HEK293 (cell line): ENCODE data around the gene SUGP2.

Experiments
- CTCF ChIA-PET: fragments of 350-600 bp; formaldehyde crosslinking; extraction: SDS; loops from one replicate; lab custom pipeline; 2021; ENCODE audit warnings: antibody characterized with exemption; lab: Yijun Ruan, JAX
- POLR2A ChIA-PET: fragments of 300-600 bp; formaldehyde crosslinking; extraction: SDS; loops from one replicate; lab custom pipeline; 2020; ENCODE audit warnings: antibody characterized with exemption, inconsistent platforms; lab: Yijun Ruan, JAX
- H3K27ac ChIP-seq: fragments of 200-500 bp; sonication (Bioruptor generic); 2 replicates; pipeline ENCODE4 v1.5.1; 2014; ENCODE audit warnings: low read depth, low read length, control low read depth, inconsistent platforms; ENCODE audit errors: extremely low read depth
- H3K36me3 ChIP-seq, 2 experiments: fragments of 200-500 bp in 1 of 2; sonication (Bioruptor generic) in 1 of 2; 1 replicate in 1 of 2; 2 replicates in 1 of 2; pipeline ENCODE4 v1.5.1; 2014 to 2017; ENCODE audit warnings: inconsistent platforms in 2 of 2, low read length in 2 of 2; ENCODE audit not compliant: control insufficient read depth in 2 of 2, insufficient read depth in 1 of 2
- H3K4me1 ChIP-seq: fragments of 200-500 bp; sonication (Bioruptor generic); 2 replicates; pipeline ENCODE4 v1.5.1; 2014; ENCODE audit warnings: mild to moderate bottlenecking, low read length, inconsistent platforms; ENCODE audit not compliant: control insufficient read depth, insufficient read depth
- H3K4me3 ChIP-seq: 2 replicates; pipeline ENCODE4 v1.5.1; 2011; ENCODE audit warnings: low read depth, mild to moderate bottlenecking, control low read depth, low read length, moderate library complexity
- H3K9me3 ChIP-seq: fragments of 200-500 bp; sonication (Bioruptor generic); 2 replicates; pipeline ENCODE4 v1.5.1; 2014; ENCODE audit warnings: low read depth, low read length, inconsistent platforms; ENCODE audit not compliant: control insufficient read depth, insufficient read depth
- SP7 ChIP-seq: fragments of 450-650 bp; formaldehyde crosslinking; IDR thresholded peaks from 2 replicates; pipeline ENCODE4 v1.5.1; 2016; ENCODE audit warnings: missing biosample characterization, missing genetic modification characterization
- ZBTB48 ChIP-seq: fragments of 450-650 bp; formaldehyde crosslinking; IDR thresholded peaks from 2 replicates; pipeline ENCODE4 v1.5.1; 2016; ENCODE audit warnings: missing biosample characterization, missing genetic modification characterization
- ZIC2 ChIP-seq: fragments of 450-650 bp; formaldehyde crosslinking; IDR thresholded peaks from 2 replicates; pipeline ENCODE4 v1.5.1; 2016; ENCODE audit warnings: missing biosample characterization, missing genetic modification characterization
- ZNF391 ChIP-seq: fragments of 450-650 bp; formaldehyde crosslinking; IDR thresholded peaks from 2 replicates; pipeline ENCODE4 v1.5.1; 2016; ENCODE audit warnings: low read depth, missing biosample characterization, missing genetic modification characterization, borderline replicate concordance
- ZNF416 ChIP-seq: fragments of 450-650 bp; formaldehyde crosslinking; IDR thresholded peaks from 2 replicates; pipeline ENCODE4 v1.5.1; 2016; ENCODE audit warnings: missing biosample characterization, missing genetic modification characterization
- ZNF830 ChIP-seq: fragments of 450-650 bp; IDR thresholded peaks from 2 replicates; pipeline ENCODE4 v1.5.0; 2018; ENCODE audit warnings: missing biosample characterization, missing genetic modification characterization, low read depth, mild to moderate bottlenecking, moderate library complexity
- ZSCAN30 ChIP-seq: fragments of 450-650 bp; IDR thresholded peaks from 2 replicates; pipeline ENCODE4 v1.5.1; 2018; ENCODE audit warnings: missing biosample characterization, mild to moderate bottlenecking, missing genetic modification characterization, moderate library complexity
- TF ChIP-seq, protein P1 (sequence below): fragments of 450-650 bp; IDR thresholded peaks from 2 replicates; pipeline ENCODE4 v1.5.1; 2018; ENCODE audit warnings: missing biosample characterization, missing genetic modification characterization
- TF ChIP-seq, protein P2 (sequence below): fragments of 450-650 bp; formaldehyde crosslinking; IDR thresholded peaks from 2 replicates; pipeline ENCODE4 v1.5.1; 2016; ENCODE audit warnings: missing biosample characterization, missing genetic modification characterization
- TF ChIP-seq, protein P3 (sequence below): fragments of 450-650 bp; formaldehyde crosslinking; IDR thresholded peaks from 2 replicates; pipeline ENCODE4 v1.5.1; 2016; ENCODE audit warnings: missing biosample characterization, missing genetic modification characterization
- TF ChIP-seq, protein P4 (sequence below): fragments of 450-650 bp; formaldehyde crosslinking; IDR thresholded peaks from 2 replicates; pipeline ENCODE4 v1.5.1; 2016; ENCODE audit warnings: missing biosample characterization, missing genetic modification characterization
- TF ChIP-seq, protein P5 (sequence below): fragments of 450-650 bp; formaldehyde crosslinking; IDR thresholded peaks from 2 replicates; pipeline ENCODE4 v1.5.1; 2016; ENCODE audit warnings: missing biosample characterization, missing genetic modification characterization
- TF ChIP-seq, protein P6 (sequence below): fragments of 450-650 bp; formaldehyde crosslinking; IDR thresholded peaks from 2 replicates; pipeline ENCODE4 v1.5.1; 2016; ENCODE audit warnings: missing biosample characterization, missing genetic modification characterization, low read depth

The SUGP2 gene

DNA sequence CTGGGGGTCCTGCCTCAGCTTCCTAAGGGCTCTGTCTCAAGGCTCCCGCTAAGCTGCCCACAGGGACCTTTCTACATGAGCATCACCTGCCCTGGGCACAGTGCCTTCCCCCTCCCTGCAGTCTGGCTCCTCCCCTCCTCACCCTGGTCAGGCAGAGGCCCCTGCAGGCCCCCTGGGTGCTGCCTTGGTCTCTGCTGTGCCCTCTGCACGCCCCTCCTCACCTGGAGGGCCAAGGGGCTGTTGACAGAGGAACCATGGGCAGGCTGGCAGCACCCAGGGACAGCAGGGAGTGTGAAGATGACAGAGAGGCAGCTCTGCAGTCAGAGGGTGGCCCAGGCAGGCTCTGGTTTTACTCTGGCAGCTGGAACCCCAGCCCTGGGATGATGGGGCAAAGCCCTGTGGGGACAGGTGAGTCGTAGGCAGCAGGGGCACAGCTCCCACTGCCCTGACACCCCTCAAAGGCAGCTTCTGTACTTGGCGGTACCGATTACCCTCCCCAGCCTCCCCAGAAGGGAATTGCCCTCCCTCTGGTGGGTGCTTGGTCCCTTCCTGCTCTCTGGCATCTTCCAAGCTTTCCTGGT is 43.1 kb downstream of the SUGP2 start:
- peaks cover 9 to 40% of the 10 kb centered on the region in 2 experiments; a peak in 2 of 3 replicates for H3K36me3 ChIP-seq
- TF ChIP-seq ZNF416 (tag by site-specific recombination) (no peak), ZIC2 (tag by site-specific recombination) (peak; percentile 84), ZNF830 (tag by site-specific recombination) (no peak)
- TF ChIP-seq, protein P1, sequence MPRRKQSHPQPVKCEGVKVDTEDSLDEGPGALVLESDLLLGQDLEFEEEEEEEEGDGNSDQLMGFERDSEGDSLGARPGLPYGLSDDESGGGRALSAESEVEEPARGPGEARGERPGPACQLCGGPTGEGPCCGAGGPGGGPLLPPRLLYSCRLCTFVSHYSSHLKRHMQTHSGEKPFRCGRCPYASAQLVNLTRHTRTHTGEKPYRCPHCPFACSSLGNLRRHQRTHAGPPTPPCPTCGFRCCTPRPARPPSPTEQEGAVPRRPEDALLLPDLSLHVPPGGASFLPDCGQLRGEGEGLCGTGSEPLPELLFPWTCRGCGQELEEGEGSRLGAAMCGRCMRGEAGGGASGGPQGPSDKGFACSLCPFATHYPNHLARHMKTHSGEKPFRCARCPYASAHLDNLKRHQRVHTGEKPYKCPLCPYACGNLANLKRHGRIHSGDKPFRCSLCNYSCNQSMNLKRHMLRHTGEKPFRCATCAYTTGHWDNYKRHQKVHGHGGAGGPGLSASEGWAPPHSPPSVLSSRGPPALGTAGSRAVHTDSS (tag by site-specific recombination) = no peak
- no peak overlapping the region for H3K27ac ChIP-seq
- no peak overlapping the region for H3K4me3 ChIP-seq
- POLR2A ChIA-PET = interaction anchor here (0.6 to 1.1 kb wide), 2 partner anchors 19 to 131 kb away, joined by 3 read pairs; no protein-coding TSS in a partner anchor
- H3K4me1 ChIP-seq = no peaks in the 10 kb centered on the region
- H3K9me3 ChIP-seq = no peaks in the 10 kb centered on the region
- CTCF ChIA-PET = no interaction called here

DNA sequence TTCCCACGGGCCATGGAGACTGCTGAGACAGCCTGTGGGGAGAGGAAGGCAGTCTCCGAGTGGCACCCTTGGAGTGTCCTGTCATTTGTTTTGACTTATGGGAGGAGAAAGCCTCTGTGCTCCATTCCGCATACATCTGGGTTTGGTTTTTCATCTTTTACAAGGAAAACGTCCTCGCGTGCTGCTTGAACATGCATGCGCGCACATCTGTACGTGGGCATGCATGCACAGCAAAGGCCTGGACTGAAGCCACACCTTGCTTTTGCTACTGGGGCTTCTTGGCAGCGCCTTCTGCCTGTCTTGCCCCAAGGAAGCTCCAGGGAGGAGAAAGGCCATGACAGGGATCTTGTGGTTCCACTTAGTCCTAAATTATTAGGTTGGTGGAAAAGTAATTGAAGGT is 44.0 kb downstream of the SUGP2 start:
- no peaks in the 10 kb centered on the region for H3K9me3 ChIP-seq
- ChIA-PET CTCF (no interaction called here), POLR2A (interaction anchor here (0.6 to 1.1 kb wide), 2 partner anchors 20 to 131 kb away, joined by 3 read pairs; no protein-coding TSS in a partner anchor)

DNA sequence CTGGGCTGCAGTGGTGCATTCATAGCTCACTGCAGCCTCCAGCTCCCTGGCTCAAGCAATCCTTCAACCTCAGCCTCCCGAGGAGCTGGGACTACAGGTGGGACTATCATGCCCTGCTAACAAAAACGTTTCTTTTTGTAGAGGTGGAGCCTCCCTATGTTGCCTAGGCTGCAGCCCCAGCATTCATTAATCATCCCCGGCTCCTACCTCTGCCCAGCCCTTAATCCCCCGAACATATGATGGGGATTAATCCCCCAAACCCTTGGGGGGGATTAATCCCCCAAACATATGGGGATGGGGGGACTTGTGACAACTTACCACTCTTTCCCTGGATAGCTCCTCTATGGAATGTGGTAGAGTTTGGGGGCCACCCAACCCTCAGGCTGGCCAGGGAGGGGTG is 45.9 kb downstream of the SUGP2 start:
- CTCF ChIA-PET = interaction anchor here (0.5 to 3.0 kb wide), 33 partner anchors 9 to 537 kb away, joined by 3 to 24 read pairs (median 5); partner anchors contain the start of genes CERS1, COPE and DDX49
- peaks cover 0 to 13% of the 10 kb centered on the region in 2 experiments; a peak in 1 of 3 replicates for H3K36me3 ChIP-seq
- POLR2A ChIA-PET = interaction anchor here (0.6 to 2.5 kb wide), 7 partner anchors 22 to 96 kb away, joined by 3 to 15 read pairs (median 5); partner anchors contain the start of genes COPE and DDX49
- H3K4me1 ChIP-seq = no peaks in the 10 kb centered on the region
- no peak overlapping the region for H3K27ac ChIP-seq
- H3K9me3 ChIP-seq = no peaks in the 10 kb centered on the region
- no peak overlapping the region for H3K4me3 ChIP-seq
- TF ChIP-seq ZNF391 (tag by site-specific recombination) = no peak
- TF ChIP-seq, protein P2, sequence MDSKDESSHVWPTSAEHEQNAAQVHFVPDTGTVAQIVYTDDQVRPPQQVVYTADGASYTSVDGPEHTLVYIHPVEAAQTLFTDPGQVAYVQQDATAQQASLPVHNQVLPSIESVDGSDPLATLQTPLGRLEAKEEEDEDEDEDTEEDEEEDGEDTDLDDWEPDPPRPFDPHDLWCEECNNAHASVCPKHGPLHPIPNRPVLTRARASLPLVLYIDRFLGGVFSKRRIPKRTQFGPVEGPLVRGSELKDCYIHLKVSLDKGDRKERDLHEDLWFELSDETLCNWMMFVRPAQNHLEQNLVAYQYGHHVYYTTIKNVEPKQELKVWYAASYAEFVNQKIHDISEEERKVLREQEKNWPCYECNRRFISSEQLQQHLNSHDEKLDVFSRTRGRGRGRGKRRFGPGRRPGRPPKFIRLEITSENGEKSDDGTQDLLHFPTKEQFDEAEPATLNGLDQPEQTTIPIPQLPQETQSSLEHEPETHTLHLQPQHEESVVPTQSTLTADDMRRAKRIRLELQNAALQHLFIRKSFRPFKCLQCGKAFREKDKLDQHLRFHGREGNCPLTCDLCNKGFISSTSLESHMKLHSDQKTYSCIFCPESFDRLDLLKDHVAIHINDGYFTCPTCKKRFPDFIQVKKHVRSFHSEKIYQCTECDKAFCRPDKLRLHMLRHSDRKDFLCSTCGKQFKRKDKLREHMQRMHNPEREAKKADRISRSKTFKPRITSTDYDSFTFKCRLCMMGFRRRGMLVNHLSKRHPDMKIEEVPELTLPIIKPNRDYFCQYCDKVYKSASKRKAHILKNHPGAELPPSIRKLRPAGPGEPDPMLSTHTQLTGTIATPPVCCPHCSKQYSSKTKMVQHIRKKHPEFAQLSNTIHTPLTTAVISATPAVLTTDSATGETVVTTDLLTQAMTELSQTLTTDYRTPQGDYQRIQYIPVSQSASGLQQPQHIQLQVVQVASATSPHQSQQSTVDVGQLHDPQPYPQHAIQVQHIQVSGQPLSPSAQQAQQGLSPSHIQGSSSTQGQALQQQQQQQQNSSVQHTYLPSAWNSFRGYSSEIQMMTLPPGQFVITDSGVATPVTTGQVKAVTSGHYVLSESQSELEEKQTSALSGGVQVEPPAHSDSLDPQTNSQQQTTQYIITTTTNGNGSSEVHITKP = no peak
- no peak for TF ChIP-seq ZNF830 (tag by site-specific recombination)
- TF ChIP-seq ZBTB48 (tag by site-specific recombination) = no peak
- TF ChIP-seq, protein P3, sequence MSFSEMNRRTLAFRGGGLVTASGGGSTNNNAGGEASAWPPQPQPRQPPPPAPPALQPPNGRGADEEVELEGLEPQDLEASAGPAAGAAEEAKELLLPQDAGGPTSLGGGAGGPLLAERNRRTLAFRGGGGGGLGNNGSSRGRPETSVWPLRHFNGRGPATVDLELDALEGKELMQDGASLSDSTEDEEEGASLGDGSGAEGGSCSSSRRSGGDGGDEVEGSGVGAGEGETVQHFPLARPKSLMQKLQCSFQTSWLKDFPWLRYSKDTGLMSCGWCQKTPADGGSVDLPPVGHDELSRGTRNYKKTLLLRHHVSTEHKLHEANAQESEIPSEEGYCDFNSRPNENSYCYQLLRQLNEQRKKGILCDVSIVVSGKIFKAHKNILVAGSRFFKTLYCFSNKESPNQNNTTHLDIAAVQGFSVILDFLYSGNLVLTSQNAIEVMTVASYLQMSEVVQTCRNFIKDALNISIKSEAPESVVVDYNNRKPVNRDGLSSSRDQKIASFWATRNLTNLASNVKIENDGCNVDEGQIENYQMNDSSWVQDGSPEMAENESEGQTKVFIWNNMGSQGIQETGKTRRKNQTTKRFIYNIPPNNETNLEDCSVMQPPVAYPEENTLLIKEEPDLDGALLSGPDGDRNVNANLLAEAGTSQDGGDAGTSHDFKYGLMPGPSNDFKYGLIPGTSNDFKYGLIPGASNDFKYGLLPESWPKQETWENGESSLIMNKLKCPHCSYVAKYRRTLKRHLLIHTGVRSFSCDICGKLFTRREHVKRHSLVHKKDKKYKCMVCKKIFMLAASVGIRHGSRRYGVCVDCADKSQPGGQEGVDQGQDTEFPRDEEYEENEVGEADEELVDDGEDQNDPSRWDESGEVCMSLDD (tag by site-specific recombination) = no peak

More for the DNA sequence above, 44.0 kb downstream of the SUGP2 start:
- peaks cover 9 to 31% of the 10 kb centered on the region in 2 experiments; a peak in 2 of 3 replicates for H3K36me3 ChIP-seq
- no peaks in the 10 kb centered on the region for H3K4me1 ChIP-seq
- no peak overlapping the region for H3K4me3 ChIP-seq
- H3K27ac ChIP-seq = no peak overlapping the region
- TF ChIP-seq, protein P4, sequence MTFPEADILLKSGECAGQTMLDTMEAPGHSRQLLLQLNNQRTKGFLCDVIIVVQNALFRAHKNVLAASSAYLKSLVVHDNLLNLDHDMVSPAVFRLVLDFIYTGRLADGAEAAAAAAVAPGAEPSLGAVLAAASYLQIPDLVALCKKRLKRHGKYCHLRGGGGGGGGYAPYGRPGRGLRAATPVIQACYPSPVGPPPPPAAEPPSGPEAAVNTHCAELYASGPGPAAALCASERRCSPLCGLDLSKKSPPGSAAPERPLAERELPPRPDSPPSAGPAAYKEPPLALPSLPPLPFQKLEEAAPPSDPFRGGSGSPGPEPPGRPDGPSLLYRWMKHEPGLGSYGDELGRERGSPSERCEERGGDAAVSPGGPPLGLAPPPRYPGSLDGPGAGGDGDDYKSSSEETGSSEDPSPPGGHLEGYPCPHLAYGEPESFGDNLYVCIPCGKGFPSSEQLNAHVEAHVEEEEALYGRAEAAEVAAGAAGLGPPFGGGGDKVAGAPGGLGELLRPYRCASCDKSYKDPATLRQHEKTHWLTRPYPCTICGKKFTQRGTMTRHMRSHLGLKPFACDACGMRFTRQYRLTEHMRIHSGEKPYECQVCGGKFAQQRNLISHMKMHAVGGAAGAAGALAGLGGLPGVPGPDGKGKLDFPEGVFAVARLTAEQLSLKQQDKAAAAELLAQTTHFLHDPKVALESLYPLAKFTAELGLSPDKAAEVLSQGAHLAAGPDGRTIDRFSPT (tag by site-specific recombination) = no peak
- TF ChIP-seq, protein P5, sequence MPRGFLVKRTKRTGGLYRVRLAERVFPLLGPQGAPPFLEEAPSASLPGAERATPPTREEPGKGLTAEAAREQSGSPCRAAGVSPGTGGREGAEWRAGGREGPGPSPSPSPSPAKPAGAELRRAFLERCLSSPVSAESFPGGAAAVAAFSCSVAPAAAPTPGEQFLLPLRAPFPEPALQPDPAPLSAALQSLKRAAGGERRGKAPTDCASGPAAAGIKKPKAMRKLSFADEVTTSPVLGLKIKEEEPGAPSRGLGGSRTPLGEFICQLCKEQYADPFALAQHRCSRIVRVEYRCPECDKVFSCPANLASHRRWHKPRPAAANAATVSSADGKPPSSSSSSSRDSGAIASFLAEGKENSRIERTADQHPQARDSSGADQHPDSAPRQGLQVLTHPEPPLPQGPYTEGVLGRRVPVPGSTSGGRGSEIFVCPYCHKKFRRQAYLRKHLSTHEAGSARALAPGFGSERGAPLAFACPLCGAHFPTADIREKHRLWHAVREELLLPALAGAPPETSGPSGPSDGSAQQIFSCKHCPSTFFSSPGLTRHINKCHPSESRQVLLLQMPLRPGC = no peak
- TF ChIP-seq SP7 (tag by site-specific recombination) (peak; percentile 51), ZSCAN30 (tag by site-specific recombination) (no peak)
- TF ChIP-seq, protein P6, sequence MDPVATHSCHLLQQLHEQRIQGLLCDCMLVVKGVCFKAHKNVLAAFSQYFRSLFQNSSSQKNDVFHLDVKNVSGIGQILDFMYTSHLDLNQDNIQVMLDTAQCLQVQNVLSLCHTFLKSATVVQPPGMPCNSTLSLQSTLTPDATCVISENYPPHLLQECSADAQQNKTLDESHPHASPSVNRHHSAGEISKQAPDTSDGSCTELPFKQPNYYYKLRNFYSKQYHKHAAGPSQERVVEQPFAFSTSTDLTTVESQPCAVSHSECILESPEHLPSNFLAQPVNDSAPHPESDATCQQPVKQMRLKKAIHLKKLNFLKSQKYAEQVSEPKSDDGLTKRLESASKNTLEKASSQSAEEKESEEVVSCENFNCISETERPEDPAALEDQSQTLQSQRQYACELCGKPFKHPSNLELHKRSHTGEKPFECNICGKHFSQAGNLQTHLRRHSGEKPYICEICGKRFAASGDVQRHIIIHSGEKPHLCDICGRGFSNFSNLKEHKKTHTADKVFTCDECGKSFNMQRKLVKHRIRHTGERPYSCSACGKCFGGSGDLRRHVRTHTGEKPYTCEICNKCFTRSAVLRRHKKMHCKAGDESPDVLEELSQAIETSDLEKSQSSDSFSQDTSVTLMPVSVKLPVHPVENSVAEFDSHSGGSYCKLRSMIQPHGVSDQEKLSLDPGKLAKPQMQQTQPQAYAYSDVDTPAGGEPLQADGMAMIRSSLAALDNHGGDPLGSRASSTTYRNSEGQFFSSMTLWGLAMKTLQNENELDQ = no peak
